Coronary artery (tissue), 2 donors: Measurements from ENCODE around the gene SHMT2.

Source experiments
- DNase-seq: peaks from one replicate; pipeline ENCODE4 v3.0.0-alpha.2; 2017; ENCODE audit warnings: low spot score
- H3K27ac ChIP-seq, 2 donors: fragments of 200-600 bp; sonication (generic); one replicate each; pipeline ENCODE4 v1.5.1; 2016 to 2019
- H3K4me3 ChIP-seq: fragments of 200-600 bp; sonication (generic); 2 replicates; pipeline ENCODE4 v1.5.1; 2016; ENCODE audit warnings: mild to moderate bottlenecking, moderate library complexity
- TF ChIP-seq, protein P1 (sequence below): fragments of 200-600 bp; sonication (generic); IDR thresholded peaks from one replicate; pipeline ENCODE4 v1.5.1; 2019; ENCODE audit warnings: antibody characterized with exemption

Gene SHMT2

DNA sequence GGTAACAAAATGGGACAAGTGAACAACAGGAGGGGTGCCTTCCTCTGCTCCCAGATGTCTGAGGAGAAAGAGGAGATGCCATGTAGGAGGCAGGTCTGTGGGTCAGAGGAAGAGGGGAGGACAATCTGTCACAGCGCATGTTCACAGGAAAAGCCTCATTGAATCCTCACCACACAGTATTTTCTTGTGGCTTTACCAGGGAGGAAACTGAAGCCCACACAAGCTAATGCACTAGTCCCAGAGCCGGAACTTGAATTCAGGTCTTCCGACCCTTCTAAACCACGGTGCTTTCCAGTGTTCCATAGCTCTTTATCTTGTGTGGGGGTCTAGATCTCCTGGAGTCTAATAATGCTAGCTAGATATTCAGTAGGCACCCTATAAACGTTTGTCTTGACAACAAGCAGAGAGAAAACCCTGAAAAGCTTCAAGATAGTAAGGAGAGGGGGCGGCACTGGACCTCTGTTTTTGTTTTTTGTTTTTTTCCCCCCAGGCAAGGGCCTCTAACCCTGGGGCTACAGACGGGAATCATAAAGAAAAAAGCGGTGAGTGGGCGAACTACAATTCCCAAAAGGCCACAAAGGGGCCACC lies 371 bp upstream of the SHMT2 start:
- no peak for DNase-seq
- TF ChIP-seq, protein P1, sequence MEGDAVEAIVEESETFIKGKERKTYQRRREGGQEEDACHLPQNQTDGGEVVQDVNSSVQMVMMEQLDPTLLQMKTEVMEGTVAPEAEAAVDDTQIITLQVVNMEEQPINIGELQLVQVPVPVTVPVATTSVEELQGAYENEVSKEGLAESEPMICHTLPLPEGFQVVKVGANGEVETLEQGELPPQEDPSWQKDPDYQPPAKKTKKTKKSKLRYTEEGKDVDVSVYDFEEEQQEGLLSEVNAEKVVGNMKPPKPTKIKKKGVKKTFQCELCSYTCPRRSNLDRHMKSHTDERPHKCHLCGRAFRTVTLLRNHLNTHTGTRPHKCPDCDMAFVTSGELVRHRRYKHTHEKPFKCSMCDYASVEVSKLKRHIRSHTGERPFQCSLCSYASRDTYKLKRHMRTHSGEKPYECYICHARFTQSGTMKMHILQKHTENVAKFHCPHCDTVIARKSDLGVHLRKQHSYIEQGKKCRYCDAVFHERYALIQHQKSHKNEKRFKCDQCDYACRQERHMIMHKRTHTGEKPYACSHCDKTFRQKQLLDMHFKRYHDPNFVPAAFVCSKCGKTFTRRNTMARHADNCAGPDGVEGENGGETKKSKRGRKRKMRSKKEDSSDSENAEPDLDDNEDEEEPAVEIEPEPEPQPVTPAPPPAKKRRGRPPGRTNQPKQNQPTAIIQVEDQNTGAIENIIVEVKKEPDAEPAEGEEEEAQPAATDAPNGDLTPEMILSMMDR: no peak
- Histone ChIP-seq H3K4me3 (peak overlapping the region; percentile 78), H3K27ac (peak overlapping the region; percentile 54 to 88)

DNA sequence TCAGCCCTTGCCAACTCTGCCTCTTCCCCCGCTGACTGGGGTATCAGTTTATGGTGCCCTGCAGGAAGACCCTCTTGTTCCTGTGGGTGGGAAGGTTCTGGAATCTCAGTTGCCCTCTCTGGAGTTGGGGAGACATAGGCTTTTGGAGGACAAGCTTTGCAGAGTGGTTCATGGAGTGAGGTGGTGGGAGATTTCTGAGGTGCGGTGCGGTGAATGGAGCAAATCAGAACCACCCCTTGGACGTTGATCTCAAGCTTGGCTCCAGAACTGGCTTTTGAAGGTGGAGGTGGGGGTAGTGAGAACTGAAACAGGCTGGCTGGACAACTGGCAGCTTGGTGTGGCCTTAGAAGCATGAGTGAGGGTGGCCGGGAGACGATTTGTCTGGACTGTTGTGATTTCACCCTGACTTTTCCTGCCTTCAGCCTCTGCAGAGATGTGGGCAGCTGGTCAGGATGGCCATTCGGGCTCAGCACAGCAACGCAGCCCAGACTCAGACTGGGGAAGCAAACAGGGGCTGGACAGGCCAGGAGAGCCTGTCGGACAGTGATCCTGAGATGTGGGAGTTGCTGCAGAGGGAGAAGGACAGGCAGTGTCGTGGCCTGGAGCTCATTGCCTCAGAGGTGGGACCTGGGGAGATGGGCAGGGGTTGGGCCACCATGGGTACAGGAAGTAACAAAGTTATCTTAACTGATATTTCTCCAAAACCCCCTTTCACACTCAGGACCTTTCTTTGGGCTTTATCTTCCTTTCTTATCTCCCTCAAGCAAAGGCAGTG lies 1.1 kb downstream of the SHMT2 start:
- DNase-seq: no peak
- TF ChIP-seq, protein P1: no peak
- Histone ChIP-seq H3K27ac (peak overlapping the region; percentile 54 to 88), H3K4me3 (peak overlapping the region; percentile 78)

DNA sequence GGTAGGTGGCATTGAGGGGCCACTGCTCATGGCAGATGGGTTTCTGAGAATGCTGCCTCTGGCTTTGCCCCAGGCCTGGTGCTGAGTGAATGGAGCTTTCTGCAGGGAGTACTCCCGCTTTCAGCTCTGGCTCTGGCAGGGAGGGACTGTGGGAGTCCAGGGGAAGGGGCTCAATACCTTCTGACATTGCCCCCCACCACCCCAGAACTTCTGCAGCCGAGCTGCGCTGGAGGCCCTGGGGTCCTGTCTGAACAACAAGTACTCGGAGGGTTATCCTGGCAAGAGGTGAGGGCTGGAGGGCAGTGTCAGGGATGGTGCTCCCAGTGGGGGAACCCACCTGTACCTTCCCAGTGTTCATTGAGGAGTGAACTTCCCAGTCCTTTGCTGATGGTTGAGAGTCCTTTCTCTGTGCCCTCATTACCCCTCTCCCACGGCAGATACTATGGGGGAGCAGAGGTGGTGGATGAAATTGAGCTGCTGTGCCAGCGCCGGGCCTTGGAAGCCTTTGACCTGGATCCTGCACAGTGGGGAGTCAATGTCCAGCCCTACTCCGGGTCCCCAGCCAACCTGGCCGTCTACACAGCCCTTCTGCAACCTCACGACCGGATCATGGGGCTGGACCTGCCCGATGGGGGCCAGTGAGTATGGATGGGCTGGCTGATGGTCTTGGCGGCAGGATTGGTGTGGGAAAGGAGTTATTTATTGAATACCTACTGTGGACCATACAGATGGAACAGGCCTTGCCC lies 1.9 kb downstream of the SHMT2 start:
- TF ChIP-seq, protein P1: no peak
- Histone ChIP-seq H3K4me3 (peak overlapping the region; percentile 78), H3K27ac (peak overlapping the region; percentile 54 to 88)
- no peak for DNase-seq

- DNase-seq: no peak
- no peak overlapping the region for H3K4me3 ChIP-seq
- TF ChIP-seq, protein P1: no peak
- H3K27ac ChIP-seq: no peak overlapping the region
Measured at GRCh38 chr12:57232156-57232756, 2.7 kb downstream of the SHMT2 start.

DNA sequence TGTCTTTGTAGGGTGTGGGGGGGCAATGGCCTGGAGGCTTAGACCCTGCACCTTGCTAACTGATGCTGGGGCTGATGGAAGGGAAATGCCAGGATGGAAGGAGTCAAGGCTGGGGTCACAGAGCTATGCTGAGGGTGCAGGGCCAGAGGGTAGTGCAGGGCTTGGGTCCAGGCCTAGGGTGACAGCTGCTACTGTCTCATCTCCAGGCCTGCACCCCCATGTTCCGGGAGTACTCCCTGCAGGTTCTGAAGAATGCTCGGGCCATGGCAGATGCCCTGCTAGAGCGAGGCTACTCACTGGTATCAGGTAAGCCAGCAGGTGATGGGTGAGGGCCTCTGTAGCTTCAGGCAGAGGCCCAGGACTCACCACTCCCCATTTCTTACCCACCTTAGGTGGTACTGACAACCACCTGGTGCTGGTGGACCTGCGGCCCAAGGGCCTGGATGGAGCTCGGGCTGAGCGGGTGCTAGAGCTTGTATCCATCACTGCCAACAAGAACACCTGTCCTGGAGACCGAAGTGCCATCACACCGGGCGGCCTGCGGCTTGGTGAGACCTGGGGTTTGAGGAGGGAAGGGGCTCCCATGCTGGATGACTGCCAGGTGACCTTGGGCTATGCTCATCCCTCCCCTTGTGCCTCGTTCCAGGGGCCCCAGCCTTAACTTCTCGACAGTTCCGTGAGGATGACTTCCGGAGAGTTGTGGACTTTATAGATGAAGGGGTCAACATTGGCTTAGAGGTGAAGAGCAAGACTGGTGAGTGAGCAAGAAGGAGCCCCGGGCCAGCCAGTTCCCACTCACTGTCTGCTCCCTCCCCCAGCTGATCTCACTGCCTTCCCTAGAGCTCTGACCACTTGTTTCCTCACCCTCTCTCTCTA lies 4.1 kb downstream of the SHMT2 start:
- Histone ChIP-seq H3K27ac (peak overlapping the region in 1 of 2 donors; percentile 87), H3K4me3 (no peak overlapping the region)
- TF ChIP-seq, protein P1: no peak
- no peak for DNase-seq

- Histone ChIP-seq H3K27ac (peak overlapping the region; percentile 58 to 87), H3K4me3 (no peak overlapping the region)
- DNase-seq: no peak
- TF ChIP-seq, protein P1: no peak
Measured at GRCh38 chr12:57234233-57234570, 4.7 kb downstream of the SHMT2 start.
